ENCODE measurements around the gene DAW1.

- TF ChIP-seq SP1 (IDR thresholded peaks at IDR 0.05) (no peak), FOXM1 (IDR thresholded peaks at IDR 0.05; ENCODE audit: borderline replicate concordance) (no peak), FOXA1 (IDR thresholded peaks at IDR 0.05) (no peak), FOXK2 (IDR thresholded peaks at IDR 0.05) (no peak), BHLHE40 (IDR thresholded peaks at IDR 0.05; ENCODE audit: borderline replicate concordance) (no peak)
These were observed 88.9 kb downstream of the DAW1 start for GRCh38 chr2:227960317-227960716.

Measured in HEK293T (cell line).